Measurements from ENCODE around the gene HPS1. TPM values are rescaled to one million over a fixed set of nuclear protein-coding genes. Genes with fewer than 3 reads are reported as not detected.

Gene HPS1
- total and polyA plus RNA-seq, 8 donors = 24.6 to 38.7 (median 29.4) TPM

DNA sequence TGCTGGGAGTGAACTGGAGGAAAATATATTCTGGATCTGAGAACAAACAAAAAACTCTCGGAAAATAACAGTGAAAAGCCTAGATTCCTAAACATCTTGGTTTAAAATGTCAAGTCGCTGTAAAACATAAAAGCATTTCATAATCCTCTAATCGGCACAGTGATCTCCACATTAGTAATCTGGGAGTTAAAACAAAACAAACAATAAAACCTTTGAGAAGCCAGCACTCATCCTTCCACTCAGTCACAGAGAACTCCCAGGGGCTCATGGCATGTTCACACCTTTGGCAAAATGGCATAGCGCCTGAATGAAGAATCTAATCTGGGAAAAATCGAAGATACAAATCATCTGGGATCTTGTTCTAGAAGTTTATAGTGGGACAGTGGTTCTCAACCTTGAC, 24.1 kb upstream of the HPS1 start:
- no peak for ATAC-seq

GRCh38 chr10:98469001-98469931, 22.5 kb upstream of the HPS1 start:
- Histone ChIP-seq H3K36me3 (no peaks in the 10 kb centered on the region), H3K9me3 (no peaks in the 10 kb centered on the region), H3K27me3 (no peaks in the 10 kb centered on the region), H3K4me3 (no peak overlapping the region), H3K4me1 (no peaks in the 10 kb centered on the region), H3K27ac (no peak overlapping the region)
- intact Hi-C loops (cut with DNase I) = loop anchor here in 1 of 3 donors (10.0 kb wide), 1 partner anchor 776 kb away; no protein-coding TSS in a partner anchor
- no peak for TF ChIP-seq CTCF (IDR thresholded peaks at IDR 0.05)
- ATAC-seq (no peak), FAIRE-seq (no peak), DNase-seq (no peak)
- WGBS, 2 donors = 68 to 74% methylated on average over 2 of the region's 2 CpGs

More for the DNA sequence above, 24.1 kb upstream of the HPS1 start:
- DNase-seq = no peak
- H3K9me3 ChIP-seq = no peaks in the 10 kb centered on the region
- no peak overlapping the region for H3K4me3 ChIP-seq
- 72 to 83% methylated on average over 5 of the region's 5 CpGs for WGBS, 2 donors
- H3K4me1 ChIP-seq = no peaks in the 10 kb centered on the region
- H3K27ac ChIP-seq = no peak overlapping the region
- no peak for TF ChIP-seq CTCF (IDR thresholded peaks at IDR 0.05)
- no peak for FAIRE-seq
- intact Hi-C loops (cut with DNase I) = no loop called here
- H3K36me3 ChIP-seq = no peaks in the 10 kb centered on the region
- no peaks in the 10 kb centered on the region for H3K27me3 ChIP-seq

DNA sequence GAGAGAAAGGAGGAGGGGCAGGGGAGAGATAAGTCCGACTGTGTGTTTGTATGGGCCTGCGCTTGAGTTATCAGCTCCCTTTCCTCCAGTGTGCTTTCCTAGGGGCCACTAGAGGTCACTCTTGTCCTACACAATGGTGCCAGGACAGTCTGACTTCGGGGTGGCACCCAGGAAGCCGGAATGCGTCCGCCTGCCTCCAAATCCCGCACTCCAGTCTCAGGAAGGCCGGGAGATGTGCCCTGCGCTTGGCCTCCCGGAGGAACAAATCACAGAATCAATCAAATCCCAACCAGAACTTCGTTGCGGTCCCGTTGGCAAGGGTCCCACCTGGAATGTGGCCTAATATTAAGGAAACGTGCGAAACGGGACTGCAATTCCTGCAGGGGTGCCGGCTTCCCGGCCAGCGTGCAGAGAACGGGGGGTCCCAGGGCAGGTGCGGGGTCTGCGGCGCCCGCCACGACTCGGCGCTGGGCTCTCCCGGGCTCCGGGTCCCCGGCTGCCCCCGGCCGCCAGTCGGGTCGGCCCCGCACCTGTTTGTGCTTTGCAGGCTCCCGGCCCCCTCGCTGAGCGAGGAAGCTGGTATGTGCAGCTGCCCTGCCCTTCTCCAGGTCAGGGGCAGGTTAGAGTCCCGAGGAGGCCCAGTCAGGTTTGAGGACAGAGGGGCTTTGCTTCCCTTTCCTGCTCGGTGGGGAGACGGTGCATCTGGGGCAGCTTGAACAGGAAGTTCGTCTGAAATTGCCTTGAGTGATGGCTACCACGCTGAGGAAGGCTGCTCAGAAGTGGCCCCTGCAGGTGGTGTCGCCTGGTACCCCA, 21.0 kb upstream of the HPS1 start:
- peak; percentile 63 to 71 (median 70) for TF ChIP-seq CTCF (IDR thresholded peaks at IDR 0.05)
- FAIRE-seq = no peak
- WGBS, 2 donors = 1% methylated on average over 44 of the region's 44 CpGs

GRCh38 chr10:98466861-98467505, 20.2 kb upstream of the HPS1 start:
- WGBS, 2 donors = 50 to 53% methylated on average over 15 of the region's 15 CpGs
- TF ChIP-seq CTCF (IDR thresholded peaks at IDR 0.05) = no peak
- intact Hi-C loops (cut with DNase I) = loop anchor here in 1 of 3 donors (10.0 kb wide), 1 partner anchor 778 kb away; no protein-coding TSS in a partner anchor

More for the DNA sequence above, 21.0 kb upstream of the HPS1 start:
- Histone ChIP-seq H3K27me3 (no peaks in the 10 kb centered on the region), H3K4me1 (no peaks in the 10 kb centered on the region), H3K36me3 (no peaks in the 10 kb centered on the region), H3K4me3 (peak overlapping the region; percentile 43 to 71 (median 62)), H3K27ac (peak overlapping the region in 1 of 4 donors; percentile 21), H3K9me3 (no peaks in the 10 kb centered on the region)
- peak; percentile 71 to 91 (median 78) for DNase-seq
- intact Hi-C loops (cut with DNase I) = loop anchor here in 1 of 3 donors (10.0 kb wide), 1 partner anchor 777 kb away; no protein-coding TSS in a partner anchor
- peak; percentile 99 to 100 (median 100) for ATAC-seq

More at GRCh38 chr10:98466861-98467505, 20.2 kb upstream of the HPS1 start:
- Histone ChIP-seq H3K27ac (no peak overlapping the region), H3K36me3 (no peaks in the 10 kb centered on the region), H3K27me3 (no peaks in the 10 kb centered on the region), H3K9me3 (no peaks in the 10 kb centered on the region), H3K4me1 (no peaks in the 10 kb centered on the region), H3K4me3 (no peak overlapping the region)
- FAIRE-seq (no peak), DNase-seq (no peak), ATAC-seq (no peak)

Measured in pancreas (tissue), 10 donors.